ENCODE measurements around the gene APOL5.

GRCh38 chr22:35685731-35686130 lies 31.9 kb upstream of the APOL5 start:
- TF ChIP-seq TAF1 (IDR thresholded peaks at IDR 0.05; ENCODE audit: borderline replicate concordance, low read depth, low read length) (no peak), EZH2 (IDR thresholded peaks at IDR 0.05; ENCODE audit: borderline replicate concordance, control insufficient read depth, low read depth, low read length) (no peak), POLR2A (IDR thresholded peaks at IDR 0.05; ENCODE audit: low read depth, low read length) (no peak), JUND (IDR thresholded peaks at IDR 0.05; ENCODE audit: low read depth, low read length) (no peak), REST (IDR thresholded peaks at IDR 0.05; ENCODE audit: low read depth, low read length) (no peak), CTCF (IDR thresholded peaks at IDR 0.05 in 2 of 3, conservative IDR thresholded peaks at IDR 0.05 in 1 of 3; ENCODE audit: control insufficient read depth in 2 of 3, extremely low read depth in 1 of 3, insufficient read depth in 1 of 3, low read depth in 3 of 3, low read length in 3 of 3) (no peak), KDM1A (IDR thresholded peaks at IDR 0.05; ENCODE audit: borderline replicate concordance) (no peak), BMI1 (IDR thresholded peaks at IDR 0.05; ENCODE audit: borderline replicate concordance) (no peak), POLR2AphosphoS5 (IDR thresholded peaks at IDR 0.05; ENCODE audit: low read length) (no peak)

Measured in GM12878 (cell line).